HepG2 (cell line): Measurements from ENCODE around the gene TLE5. TPM values are rescaled to one million over a fixed set of nuclear protein-coding genes. Genes with fewer than 3 reads are reported as not detected.
A peak's percentile ranks its signal among the peaks of the same experiment; 100 is the strongest.

ENCODE experiments used
- ASH2L ChIP-seq: fragments of 300-600, 200-600 bp; sonication (generic); IDR thresholded peaks from 2 replicates; pipeline ENCODE4 v1.7.0; 2017; ENCODE audit warnings: low read depth, mild to moderate bottlenecking, moderate library complexity, mixed read lengths, low read length; ENCODE audit not compliant: insufficient read length
- DPF2 ChIP-seq: sonication (generic); formaldehyde crosslinking; IDR thresholded peaks from 2 replicates; pipeline ENCODE4 v1.4.0; 2020; ENCODE audit warnings: mild to moderate bottlenecking, low read depth, missing genetic modification reagents, borderline replicate concordance
- HNRNPUL1 ChIP-seq: fragments of 200-400 bp; formaldehyde crosslinking; IDR thresholded peaks from 2 replicates; pipeline ENCODE4 v1.6.1; 2017; ENCODE audit warnings: low read depth, mild to moderate bottlenecking, low read length, moderate library complexity
- NR2F6 ChIP-seq, 2 experiments: IDR thresholded peaks; 2 replicates each; pipeline ENCODE4 v1.6.1; 2016; ENCODE audit warnings: antibody characterized with exemption in 1 of 2, mild to moderate bottlenecking in 1 of 2
- PHF8 ChIP-seq: sonication (generic); formaldehyde crosslinking; IDR thresholded peaks from 2 replicates; pipeline ENCODE4 v1.5.0; 2020; ENCODE audit warnings: missing genetic modification reagents
- RCOR2 ChIP-seq: IDR thresholded peaks from 2 replicates; pipeline ENCODE4 v1.6.1; 2016; ENCODE audit warnings: missing biosample characterization, missing genetic modification reagents
- SNAPC2 ChIP-seq: sonication (generic); formaldehyde crosslinking; IDR thresholded peaks from 2 replicates; pipeline ENCODE4 v1.8.1; 2022; ENCODE audit warnings: mild to moderate bottlenecking, missing genetic modification reagents
- SOX13 ChIP-seq, 3 experiments: fragments of 450-650 bp in 1 of 3; sonication (generic) in 1 of 3; formaldehyde crosslinking in 1 of 3; IDR thresholded peaks in 2 of 3; conservative IDR thresholded peaks in 1 of 3; 2 replicates each; pipeline versions ENCODE4 v1.5.0 to v1.6.1; 2016 to 2020; ENCODE audit warnings: antibody characterized with exemption in 1 of 3, mild to moderate bottlenecking in 1 of 3, missing compliant biosample characterization in 1 of 3, missing genetic modification reagents in 1 of 3, moderate library complexity in 1 of 3
- THAP11 ChIP-seq: IDR thresholded peaks from 2 replicates; pipeline ENCODE4 v1.6.1; 2016; ENCODE audit warnings: missing biosample characterization, missing genetic modification reagents
- ZFAT ChIP-seq: sonication (generic); formaldehyde crosslinking; conservative IDR thresholded peaks from 2 replicates; pipeline ENCODE4 v1.8.1; 2023; ENCODE audit warnings: missing genetic modification reagents, inconsistent platforms
- polyA plus RNA-seq, 8 experiments: library from polyadenylated mRNA; depleted of rRNA in 3 of 8; stranded (reverse) in 7 of 8; unstranded in 1 of 8; fragments of >200 nt; fragmentation: Illumina TruSeq in 4 of 8; extraction: Trizol in 4 of 8; gene quantifications; 2 replicates each; pipeline versions ENCODE4 v1.2.1 to v1.2.3, GENCODE V29; 2011 to 2016; ENCODE audit warnings: low read depth in 4 of 8, missing spikeins in 1 of 8, mixed read lengths in 1 of 8; ENCODE audit not compliant: insufficient read depth in 1 of 8
- total RNA-seq, 5 experiments: library from RNA; depleted of rRNA; stranded (reverse); fragments of >200 nt; fragmentation: Illumina TruSeq; extraction: Trizol; gene quantifications; 2 replicates each; pipeline ENCODE4 v1.2.3, GENCODE V29; 2016; ENCODE audit warnings: low read depth in 1 of 5
- TF ChIP-seq, protein P1 (sequence below): sonication (generic); formaldehyde crosslinking; IDR thresholded peaks from 2 replicates; pipeline ENCODE4 v1.4.0; 2020; ENCODE audit warnings: missing genetic modification reagents
- TF ChIP-seq, protein P2 (sequence below): sonication (generic); formaldehyde crosslinking; IDR thresholded peaks from 2 replicates; pipeline ENCODE4 v1.4.0; 2020; ENCODE audit warnings: missing genetic modification reagents
- TF ChIP-seq, protein P3 (sequence below): sonication (generic); formaldehyde crosslinking; IDR thresholded peaks from 2 replicates; pipeline ENCODE4 v1.5.1; 2020; ENCODE audit warnings: missing genetic modification reagents, mild to moderate bottlenecking, borderline replicate concordance
- TF ChIP-seq, protein P4 (sequence below): sonication (generic); formaldehyde crosslinking; IDR thresholded peaks from 2 replicates; pipeline ENCODE4 v1.9.0; 2021; ENCODE audit warnings: missing genetic modification reagents, borderline replicate concordance
- TF ChIP-seq, protein P5 (sequence below): sonication (generic); formaldehyde crosslinking; IDR thresholded peaks from 2 replicates; pipeline ENCODE4 v1.5.1; 2020; ENCODE audit warnings: mild to moderate bottlenecking, missing genetic modification reagents, moderate library complexity

Gene TLE5
- total and polyA plus RNA-seq, 2 of the 13 experiments (the other 11 are each of a cell fraction or from before 2014, with no cell fraction given): 62.8 to 189 TPM

DNA sequence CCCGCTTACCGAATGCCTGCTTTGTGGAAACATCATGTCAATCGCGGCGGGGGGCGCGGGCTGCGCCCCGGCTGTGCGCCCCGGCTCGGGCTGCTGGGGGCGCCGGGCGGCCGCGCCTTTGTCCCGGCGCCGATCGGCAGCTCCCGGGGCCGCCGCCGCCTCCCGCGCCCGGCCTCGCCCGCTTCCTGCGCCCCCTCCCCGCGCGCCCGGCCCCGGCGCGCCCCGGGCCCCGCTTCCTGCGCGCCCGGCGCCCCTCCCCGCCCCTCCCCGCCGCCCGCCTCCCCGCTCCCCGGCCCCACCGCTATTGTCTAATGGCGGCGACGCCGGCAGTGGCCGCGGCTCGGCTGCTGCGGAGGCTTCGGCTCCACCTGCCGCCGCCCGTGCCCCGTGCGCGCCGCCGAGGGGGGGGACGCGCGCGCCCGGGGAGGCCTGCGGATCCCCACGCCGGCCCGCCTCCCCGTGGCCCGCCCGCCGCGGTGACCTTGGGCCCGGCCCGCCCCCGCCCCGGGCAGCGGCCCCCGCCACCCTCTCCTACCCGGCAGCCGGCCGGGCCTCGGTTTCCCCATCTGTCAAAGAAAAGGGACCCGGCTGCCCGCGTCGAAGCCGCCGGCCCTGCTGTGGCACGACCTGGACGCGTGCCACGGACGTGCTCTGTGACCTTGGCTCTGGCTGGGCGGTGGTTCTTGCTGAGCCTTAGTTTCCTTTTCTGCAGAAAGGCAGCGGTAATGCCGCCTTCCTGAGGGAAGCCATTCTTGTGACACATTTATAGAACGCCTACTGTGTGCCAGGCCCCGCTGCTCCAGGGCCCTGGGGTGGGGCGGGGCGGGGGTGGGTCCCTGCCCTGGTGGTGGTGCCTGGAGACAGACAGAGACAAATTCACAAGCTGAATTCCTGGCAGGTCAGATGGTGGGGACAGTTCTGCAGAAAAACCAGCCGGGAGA lies at the start of gene TLE5 (continued):
- TF ChIP-seq, protein P1, sequence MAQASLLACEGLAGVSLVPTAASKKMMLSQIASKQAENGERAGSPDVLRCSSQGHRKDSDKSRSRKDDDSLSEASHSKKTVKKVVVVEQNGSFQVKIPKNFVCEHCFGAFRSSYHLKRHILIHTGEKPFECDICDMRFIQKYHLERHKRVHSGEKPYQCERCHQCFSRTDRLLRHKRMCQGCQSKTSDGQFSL (CRISPR knock-in tag): peak; percentile 48; the same call in 1 of the 2 replicates
- TF ChIP-seq DPF2 (CRISPR knock-in tag) (no peak), SNAPC2 (CRISPR knock-in tag) (0 out of 2 replicates have a peak, but pooled peaks have one; percentile 38), ZFAT (CRISPR knock-in tag) (no peak), NR2F6 (IDR thresholded peaks at IDR 0.05) (0 out of 2 replicates have a peak, but pooled peaks have one; percentile 11), NR2F6 (CRISPR knock-in tag; IDR thresholded peaks at IDR 0.05) (no peak), THAP11 (no peak), PHF8 (CRISPR knock-in tag) (no peak), RCOR2 (CRISPR knock-in tag) (0 out of 2 replicates have a peak, but pooled peaks have one; percentile 15), SOX13 (IDR thresholded peaks at IDR 0.05) (no peak), SOX13 (CRISPR knock-in tag; conservative IDR thresholded peaks at IDR 0.05 in 1 of 2, IDR thresholded peaks at IDR 0.05 in 1 of 2) (no peak), ASH2L (no peak), HNRNPUL1 (no peak)
- TF ChIP-seq, protein P2, sequence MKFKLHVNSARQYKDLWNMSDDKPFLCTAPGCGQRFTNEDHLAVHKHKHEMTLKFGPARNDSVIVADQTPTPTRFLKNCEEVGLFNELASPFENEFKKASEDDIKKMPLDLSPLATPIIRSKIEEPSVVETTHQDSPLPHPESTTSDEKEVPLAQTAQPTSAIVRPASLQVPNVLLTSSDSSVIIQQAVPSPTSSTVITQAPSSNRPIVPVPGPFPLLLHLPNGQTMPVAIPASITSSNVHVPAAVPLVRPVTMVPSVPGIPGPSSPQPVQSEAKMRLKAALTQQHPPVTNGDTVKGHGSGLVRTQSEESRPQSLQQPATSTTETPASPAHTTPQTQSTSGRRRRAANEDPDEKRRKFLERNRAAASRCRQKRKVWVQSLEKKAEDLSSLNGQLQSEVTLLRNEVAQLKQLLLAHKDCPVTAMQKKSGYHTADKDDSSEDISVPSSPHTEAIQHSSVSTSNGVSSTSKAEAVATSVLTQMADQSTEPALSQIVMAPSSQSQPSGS (CRISPR knock-in tag): 0 out of 2 replicates have a peak, but pooled peaks have one; percentile 13
- TF ChIP-seq, protein P3, sequence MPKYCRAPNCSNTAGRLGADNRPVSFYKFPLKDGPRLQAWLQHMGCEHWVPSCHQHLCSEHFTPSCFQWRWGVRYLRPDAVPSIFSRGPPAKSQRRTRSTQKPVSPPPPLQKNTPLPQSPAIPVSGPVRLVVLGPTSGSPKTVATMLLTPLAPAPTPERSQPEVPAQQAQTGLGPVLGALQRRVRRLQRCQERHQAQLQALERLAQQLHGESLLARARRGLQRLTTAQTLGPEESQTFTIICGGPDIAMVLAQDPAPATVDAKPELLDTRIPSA: no peak
- TF ChIP-seq, protein P4, sequence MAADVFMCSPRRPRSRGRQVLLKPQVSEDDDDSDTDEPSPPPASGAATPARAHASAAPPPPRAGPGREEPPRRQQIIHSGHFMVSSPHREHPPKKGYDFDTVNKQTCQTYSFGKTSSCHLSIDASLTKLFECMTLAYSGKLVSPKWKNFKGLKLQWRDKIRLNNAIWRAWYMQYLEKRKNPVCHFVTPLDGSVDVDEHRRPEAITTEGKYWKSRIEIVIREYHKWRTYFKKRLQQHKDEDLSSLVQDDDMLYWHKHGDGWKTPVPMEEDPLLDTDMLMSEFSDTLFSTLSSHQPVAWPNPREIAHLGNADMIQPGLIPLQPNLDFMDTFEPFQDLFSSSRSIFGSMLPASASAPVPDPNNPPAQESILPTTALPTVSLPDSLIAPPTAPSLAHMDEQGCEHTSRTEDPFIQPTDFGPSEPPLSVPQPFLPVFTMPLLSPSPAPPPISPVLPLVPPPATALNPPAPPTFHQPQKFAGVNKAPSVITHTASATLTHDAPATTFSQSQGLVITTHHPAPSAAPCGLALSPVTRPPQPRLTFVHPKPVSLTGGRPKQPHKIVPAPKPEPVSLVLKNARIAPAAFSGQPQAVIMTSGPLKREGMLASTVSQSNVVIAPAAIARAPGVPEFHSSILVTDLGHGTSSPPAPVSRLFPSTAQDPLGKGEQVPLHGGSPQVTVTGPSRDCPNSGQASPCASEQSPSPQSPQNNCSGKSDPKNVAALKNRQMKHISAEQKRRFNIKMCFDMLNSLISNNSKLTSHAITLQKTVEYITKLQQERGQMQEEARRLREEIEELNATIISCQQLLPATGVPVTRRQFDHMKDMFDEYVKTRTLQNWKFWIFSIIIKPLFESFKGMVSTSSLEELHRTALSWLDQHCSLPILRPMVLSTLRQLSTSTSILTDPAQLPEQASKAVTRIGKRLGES (CRISPR knock-in tag): peak; percentile 31; the same call in 1 of the 2 replicates
- TF ChIP-seq, protein P5, sequence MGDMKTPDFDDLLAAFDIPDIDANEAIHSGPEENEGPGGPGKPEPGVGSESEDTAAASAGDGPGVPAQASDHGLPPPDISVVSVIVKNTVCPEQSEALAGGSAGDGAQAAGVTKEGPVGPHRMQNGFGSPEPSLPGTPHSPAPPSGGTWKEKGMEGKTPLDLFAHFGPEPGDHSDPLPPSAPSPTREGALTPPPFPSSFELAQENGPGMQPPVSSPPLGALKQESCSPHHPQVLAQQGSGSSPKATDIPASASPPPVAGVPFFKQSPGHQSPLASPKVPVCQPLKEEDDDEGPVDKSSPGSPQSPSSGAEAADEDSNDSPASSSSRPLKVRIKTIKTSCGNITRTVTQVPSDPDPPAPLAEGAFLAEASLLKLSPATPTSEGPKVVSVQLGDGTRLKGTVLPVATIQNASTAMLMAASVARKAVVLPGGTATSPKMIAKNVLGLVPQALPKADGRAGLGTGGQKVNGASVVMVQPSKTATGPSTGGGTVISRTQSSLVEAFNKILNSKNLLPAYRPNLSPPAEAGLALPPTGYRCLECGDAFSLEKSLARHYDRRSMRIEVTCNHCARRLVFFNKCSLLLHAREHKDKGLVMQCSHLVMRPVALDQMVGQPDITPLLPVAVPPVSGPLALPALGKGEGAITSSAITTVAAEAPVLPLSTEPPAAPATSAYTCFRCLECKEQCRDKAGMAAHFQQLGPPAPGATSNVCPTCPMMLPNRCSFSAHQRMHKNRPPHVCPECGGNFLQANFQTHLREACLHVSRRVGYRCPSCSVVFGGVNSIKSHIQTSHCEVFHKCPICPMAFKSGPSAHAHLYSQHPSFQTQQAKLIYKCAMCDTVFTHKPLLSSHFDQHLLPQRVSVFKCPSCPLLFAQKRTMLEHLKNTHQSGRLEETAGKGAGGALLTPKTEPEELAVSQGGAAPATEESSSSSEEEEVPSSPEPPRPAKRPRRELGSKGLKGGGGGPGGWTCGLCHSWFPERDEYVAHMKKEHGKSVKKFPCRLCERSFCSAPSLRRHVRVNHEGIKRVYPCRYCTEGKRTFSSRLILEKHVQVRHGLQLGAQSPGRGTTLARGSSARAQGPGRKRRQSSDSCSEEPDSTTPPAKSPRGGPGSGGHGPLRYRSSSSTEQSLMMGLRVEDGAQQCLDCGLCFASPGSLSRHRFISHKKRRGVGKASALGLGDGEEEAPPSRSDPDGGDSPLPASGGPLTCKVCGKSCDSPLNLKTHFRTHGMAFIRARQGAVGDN (CRISPR knock-in tag): peak; percentile 77
